GM12892 (cell line): ENCODE results near the gene AKR7A2.
"Not testable (repeated sequence)": the region's sequence is repeated elsewhere in the genome, so short reads cannot be mapped to it uniquely, and the experiment has no call there.

Experiments
- DNase-seq: peaks from one replicate; pipeline ENCODE4 v3.0.0; 2011; ENCODE audit not compliant: insufficient read length
- FAIRE-seq: peaks from 2 replicates; lab custom pipeline; 2011; peaks lifted over from hg19 to GRCh38; lab: Jason Lieb, UNC
- POLR2A ChIP-seq: IDR thresholded peaks from 2 replicates; pipeline ENCODE4 v1.6.1; 2011; ENCODE audit warnings: low read depth, low read length, control low read depth
- POLR2AphosphoS5 ChIP-seq: IDR thresholded peaks from 2 replicates; pipeline ENCODE4 v1.6.1; 2011; ENCODE audit warnings: low read depth, low read length, control low read depth
- TAF1 ChIP-seq: IDR thresholded peaks from 2 replicates; pipeline ENCODE4 v1.6.1; 2011; ENCODE audit warnings: low read depth, mild to moderate bottlenecking, control low read depth, low read length, borderline replicate concordance

AKR7A2 gene

GRCh38 chr1:19257178-19257914 lies 54.6 kb downstream of the AKR7A2 start:
- no peak for FAIRE-seq
- DNase-seq, result no peak
- no peak for TF ChIP-seq TAF1
- TF ChIP-seq POLR2AphosphoS5, result no peak; the same call in 1 of the 2 replicates
- no peak for TF ChIP-seq POLR2A

- not testable (repeated sequence) for FAIRE-seq, DNase-seq
Observed at GRCh38 chr1:19256301-19256700, 55.6 kb downstream of the AKR7A2 start.

DNA sequence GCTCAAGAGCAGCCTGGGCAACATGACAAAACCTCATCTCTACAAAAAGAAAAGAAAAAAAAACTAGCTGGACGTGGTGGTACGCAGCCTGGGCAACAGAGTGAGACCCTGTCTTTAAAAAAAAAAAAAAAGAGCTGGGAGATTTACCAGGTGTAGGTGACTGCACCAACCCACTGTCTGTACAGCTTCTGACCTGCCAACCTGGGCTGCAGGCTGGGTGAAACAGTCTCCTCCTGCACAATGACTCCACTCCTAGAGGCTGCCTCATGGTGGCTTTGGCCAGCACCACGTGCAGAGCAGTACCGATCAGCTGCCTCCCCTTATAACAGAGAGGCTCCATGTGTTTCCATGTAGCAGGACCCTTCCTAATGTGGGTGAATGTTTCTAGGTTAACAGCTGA lies 56.7 kb downstream of the AKR7A2 start:
- FAIRE-seq (no peak), DNase-seq (no peak)
- no peak for TF ChIP-seq POLR2AphosphoS5
- no peak for TF ChIP-seq POLR2A
- no peak for TF ChIP-seq TAF1

GRCh38 chr1:19254416-19254815 lies 57.5 kb downstream of the AKR7A2 start:
- no peak for FAIRE-seq
- no peak for TF ChIP-seq POLR2A
- no peak for TF ChIP-seq POLR2AphosphoS5
- TF ChIP-seq TAF1, result no peak
- DNase-seq, result no peak
